C4-2B (cell line): ENCODE data around the gene RELN.

Source experiments
- H3K27ac ChIP-seq: fragments of 450-650 bp; 2 replicates; pipeline ENCODE4 v1.5.1; 2017
- CTCF ChIP-seq: fragments of 450-650 bp; conservative IDR thresholded peaks from 2 replicates; pipeline ENCODE4 v1.5.1; 2017; ENCODE audit warnings: mild to moderate bottlenecking
- ZFX ChIP-seq: fragments of 450-650 bp; IDR thresholded peaks from 2 replicates; pipeline ENCODE4 v1.6.1; 2017

Gene RELN

DNA sequence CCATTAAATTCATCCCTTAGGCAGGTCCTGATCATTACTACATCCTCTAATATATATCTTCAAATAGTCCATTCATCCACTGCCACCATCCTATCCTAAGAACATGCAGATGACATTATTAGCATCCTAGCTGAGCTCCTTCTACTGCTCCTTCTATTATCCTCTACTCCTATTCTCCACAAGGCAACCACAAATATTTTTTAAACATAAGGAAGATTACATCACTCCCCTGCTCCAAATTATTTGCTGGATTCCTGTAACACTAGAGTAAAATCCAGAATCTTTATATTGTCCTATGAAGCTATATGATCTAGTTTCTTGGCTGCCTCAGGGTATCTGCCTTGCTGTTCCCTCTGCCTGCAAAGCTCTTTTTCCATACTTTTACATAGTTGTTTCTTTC is 367.2 kb downstream of the RELN start:
- TF ChIP-seq CTCF (no peak), ZFX (no peak)
- H3K27ac ChIP-seq = no peak overlapping the region

GRCh38 chr7:103613655-103614642 is 375.5 kb downstream of the RELN start:
- H3K27ac ChIP-seq = no peak overlapping the region
- TF ChIP-seq CTCF = peak; percentile 46
- TF ChIP-seq ZFX = no peak

- H3K27ac ChIP-seq = no peak overlapping the region
- TF ChIP-seq CTCF (no peak), ZFX (no peak)
Measured at GRCh38 chr7:103609778-103610177, 379.7 kb downstream of the RELN start.

DNA sequence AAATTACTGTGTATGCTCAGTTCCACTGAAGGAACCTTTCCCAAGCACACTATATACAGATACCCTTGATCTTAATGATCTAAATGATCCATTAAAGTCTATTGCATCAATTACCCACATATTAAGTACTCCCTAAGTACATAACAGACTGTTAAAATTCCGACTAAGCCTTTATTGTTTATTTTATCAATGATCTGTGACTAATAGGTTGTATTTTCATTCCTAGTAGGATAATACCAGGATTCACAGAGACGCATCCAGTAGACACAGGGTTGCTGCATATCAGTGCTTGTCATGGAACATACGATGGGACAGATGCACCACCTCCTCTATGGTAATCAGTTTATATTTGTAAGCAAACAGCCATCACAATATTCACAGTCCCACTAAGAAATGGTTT is 383.8 kb downstream of the RELN start:
- H3K27ac ChIP-seq = no peak overlapping the region
- TF ChIP-seq CTCF = no peak
- no peak for TF ChIP-seq ZFX

DNA sequence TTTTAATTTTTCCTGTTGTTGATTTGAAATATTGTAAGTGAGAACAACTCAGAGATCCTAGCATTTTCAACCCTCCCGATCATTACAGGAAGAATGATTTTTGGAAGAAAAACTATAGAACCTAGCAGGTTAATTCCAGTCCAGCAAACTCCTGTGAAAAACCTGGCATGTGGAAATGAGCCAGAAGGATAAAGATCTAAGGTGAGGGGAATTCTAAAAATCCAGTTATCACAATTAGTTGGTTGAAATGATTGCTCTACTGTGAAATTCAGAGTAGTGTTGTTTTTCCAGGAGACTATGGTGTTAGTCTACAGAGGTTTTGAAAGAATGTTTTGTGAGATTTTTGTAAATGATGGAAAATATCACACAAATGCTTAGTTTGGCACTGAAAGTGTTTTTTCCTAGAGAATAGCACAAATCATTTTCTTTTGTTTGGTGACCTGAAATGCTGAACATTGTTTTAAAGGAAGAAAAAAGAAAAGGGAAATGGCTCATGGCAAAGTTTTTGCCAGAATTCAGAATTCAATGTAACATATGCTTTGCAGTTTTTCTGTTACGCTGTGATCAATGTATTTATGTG is 391.0 kb downstream of the RELN start:
- no peak for TF ChIP-seq CTCF
- no peak for TF ChIP-seq ZFX
- no peak overlapping the region for H3K27ac ChIP-seq

GRCh38 chr7:103597606-103598005 is 391.9 kb downstream of the RELN start:
- TF ChIP-seq CTCF (no peak), ZFX (no peak)
- no peak overlapping the region for H3K27ac ChIP-seq

DNA sequence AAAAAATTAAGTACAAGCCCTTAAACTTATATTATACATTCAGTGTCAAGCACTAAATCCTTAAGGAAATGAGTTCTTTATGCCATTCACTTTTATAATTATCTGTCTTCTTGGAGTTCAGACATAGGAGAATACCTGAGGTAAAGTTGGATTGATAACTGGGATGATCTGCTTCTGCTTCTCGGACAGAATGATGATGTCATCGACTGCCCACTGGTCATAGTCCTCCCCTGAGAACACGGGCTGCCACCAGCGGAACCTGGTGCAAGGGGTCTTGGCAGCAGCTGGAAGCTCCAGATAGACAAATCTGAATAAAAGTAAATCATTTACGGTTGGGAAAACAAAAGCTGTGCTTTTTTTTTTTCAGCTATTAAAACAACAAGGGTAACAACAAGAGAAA is 395.3 kb downstream of the RELN start:
- TF ChIP-seq CTCF = no peak
- TF ChIP-seq ZFX = no peak
- peak overlapping the region; percentile 51; the same call in 1 of the 2 replicates for H3K27ac ChIP-seq
